ENCODE data around the gene HOXA3. TPM values are rescaled to one million over a fixed set of nuclear protein-coding genes. Genes with fewer than 3 reads are reported as not detected.

HOXA3 gene
- polyA plus RNA-seq, 1 of the 3 experiments (the other 2 are of a cell fraction), result 0.15 TPM

DNA sequence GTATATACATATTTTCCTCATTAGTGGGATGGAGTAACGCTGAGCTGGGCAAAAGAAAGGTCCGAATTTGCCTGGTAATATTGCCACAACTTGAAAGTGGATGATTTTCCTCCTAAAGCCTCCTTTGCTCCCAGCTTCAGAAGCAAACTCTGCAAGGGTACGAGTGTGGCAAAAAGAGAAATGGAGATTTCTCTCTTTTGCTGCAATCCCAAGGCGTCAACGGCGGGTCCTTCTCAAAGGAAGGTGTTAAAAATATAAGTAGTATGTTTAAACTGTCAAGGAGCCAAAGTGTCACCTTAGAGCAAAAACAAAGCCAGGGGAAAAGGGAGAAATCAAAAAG lies 37.5 kb downstream of the HOXA3 start:
- Histone ChIP-seq H3K4me1 (ENCODE audit: control insufficient read depth in 1 of 2, insufficient read depth in 2 of 2, low read depth in 1 of 2, low read length in 1 of 2) (no peaks in the 10 kb centered on the region; a peak in 1 of 4 replicates), H2AFZ (ENCODE audit: low read depth) (no peak overlapping the region), H4K20me1 (ENCODE audit: insufficient read depth) (no peaks in the 10 kb centered on the region), H3K36me3 (replicated peaks in 1 of 2; ENCODE audit: control insufficient read depth in 1 of 2, insufficient read depth in 2 of 2, low read length in 1 of 2) (no peaks in the 10 kb centered on the region), H3K79me2 (ENCODE audit: insufficient read depth) (no peaks in the 10 kb centered on the region), H3K4me3 (ENCODE audit: low read depth in 2 of 2, low read length in 1 of 2) (no peak overlapping the region), H3K4me2 (no peak overlapping the region), H3K9ac (no peak overlapping the region), H3K27me3 (ENCODE audit: insufficient read depth) (peaks cover 94% of the 10 kb centered on the region), H3K27ac (ENCODE audit: low read depth in 2 of 2, low read length in 1 of 2) (no peak overlapping the region), H3F3A (replicated peaks; ENCODE audit: insufficient read depth) (peaks cover 5% of the 10 kb centered on the region), H3K9me3 (no peaks in the 10 kb centered on the region), H3K9me2 (no peaks in the 10 kb centered on the region)
- ChIA-PET CTCF (interaction anchor here (0.7 to 1.6 kb wide), 6 partner anchors 12 to 433 kb away, joined by 3 to 4 read pairs (median 3); partner anchors contain the start of genes HOXA4 and HOXA5), POLR2A (no interaction called here)
- TF ChIP-seq ELF1 (IDR thresholded peaks at IDR 0.05) (no peak), EZH2phosphoT487 (IDR thresholded peaks at IDR 0.05; ENCODE audit: borderline replicate concordance, low read depth) (peak; percentile 24; the same call in 1 of the 2 replicates)
- 10% methylated on average over 6 of the region's 6 CpGs for WGBS (ENCODE audit: low lambda C conversion rate)
- no peak for DNase-seq

GRCh38 chr7:27113991-27114769 lies 38.2 kb downstream of the HOXA3 start:
- no peak overlapping the region for H3K4me3 ChIP-seq (ENCODE audit: low read depth in 2 of 2, low read length in 1 of 2)
- CTCF ChIA-PET, result interaction anchor here (0.7 to 1.4 kb wide), 4 partner anchors 14 to 29 kb away, joined by 3 to 4 read pairs (median 4); partner anchors contain the start of genes HOXA4 and HOXA5
- no peak overlapping the region for H3K4me2 ChIP-seq
- 7% methylated on average over 12 of the region's 26 CpGs for WGBS (ENCODE audit: low lambda C conversion rate)
- no peaks in the 10 kb centered on the region; a peak in 1 of 4 replicates for H3K4me1 ChIP-seq (ENCODE audit: control insufficient read depth in 1 of 2, insufficient read depth in 2 of 2, low read depth in 1 of 2, low read length in 1 of 2)
- no peak overlapping the region for H2AFZ ChIP-seq (ENCODE audit: low read depth)
- POLR2A ChIA-PET, result no interaction called here
- H3F3A ChIP-seq (replicated peaks; ENCODE audit: insufficient read depth), result peaks cover 5% of the 10 kb centered on the region
- H4K20me1 ChIP-seq (ENCODE audit: insufficient read depth), result no peaks in the 10 kb centered on the region
- H3K27ac ChIP-seq (ENCODE audit: low read depth in 2 of 2, low read length in 1 of 2), result no peak overlapping the region
- H3K9me2 ChIP-seq, result no peaks in the 10 kb centered on the region
- no peaks in the 10 kb centered on the region for H3K79me2 ChIP-seq (ENCODE audit: insufficient read depth)
- DNase-seq, result peak; percentile 52
- no peak overlapping the region for H3K9ac ChIP-seq
- no peaks in the 10 kb centered on the region for H3K36me3 ChIP-seq (replicated peaks in 1 of 2; ENCODE audit: control insufficient read depth in 1 of 2, insufficient read depth in 2 of 2, low read length in 1 of 2)
- no peaks in the 10 kb centered on the region for H3K9me3 ChIP-seq
- peaks cover 94% of the 10 kb centered on the region for H3K27me3 ChIP-seq (ENCODE audit: insufficient read depth)
- TF ChIP-seq FOSL2 (IDR thresholded peaks at IDR 0.05; ENCODE audit: borderline replicate concordance, low read depth), result no peak
- 0 out of 2 replicates have a peak, but pooled peaks have one; percentile 39 for TF ChIP-seq EZH2phosphoT487 (IDR thresholded peaks at IDR 0.05; ENCODE audit: borderline replicate concordance, low read depth)

GRCh38 chr7:27112955-27113949 lies 39.1 kb downstream of the HOXA3 start:
- H3K4me2 ChIP-seq, result no peak overlapping the region
- DNase-seq, result peak; percentile 56
- H3K9ac ChIP-seq, result no peak overlapping the region
- ChIA-PET POLR2A (no interaction called here), CTCF (interaction anchor here (1.1 kb wide), 1 partner anchor 35 kb away, joined by 3 read pairs; no protein-coding TSS in a partner anchor)
- H4K20me1 ChIP-seq (ENCODE audit: insufficient read depth), result no peaks in the 10 kb centered on the region
- H3F3A ChIP-seq (replicated peaks; ENCODE audit: insufficient read depth), result peaks cover 5% of the 10 kb centered on the region
- H3K27me3 ChIP-seq (ENCODE audit: insufficient read depth), result peaks cover 94% of the 10 kb centered on the region
- no peak overlapping the region for H3K4me3 ChIP-seq (ENCODE audit: low read depth in 2 of 2, low read length in 1 of 2)
- H3K27ac ChIP-seq (ENCODE audit: low read depth in 2 of 2, low read length in 1 of 2), result no peak overlapping the region
- H3K36me3 ChIP-seq (replicated peaks in 1 of 2; ENCODE audit: control insufficient read depth in 1 of 2, insufficient read depth in 2 of 2, low read length in 1 of 2), result no peaks in the 10 kb centered on the region
- TF ChIP-seq EZH2phosphoT487 (IDR thresholded peaks at IDR 0.05; ENCODE audit: borderline replicate concordance, low read depth), result peak; percentile 89; the same call in 1 of the 2 replicates
- TF ChIP-seq RFX5 (IDR thresholded peaks at IDR 0.05; ENCODE audit: low read length), result no peak
- H3K79me2 ChIP-seq (ENCODE audit: insufficient read depth), result no peaks in the 10 kb centered on the region
- H3K9me3 ChIP-seq, result no peaks in the 10 kb centered on the region
- no peak overlapping the region for H2AFZ ChIP-seq (ENCODE audit: low read depth)
- no peaks in the 10 kb centered on the region; a peak in 1 of 4 replicates for H3K4me1 ChIP-seq (ENCODE audit: control insufficient read depth in 1 of 2, insufficient read depth in 2 of 2, low read depth in 1 of 2, low read length in 1 of 2)
- H3K9me2 ChIP-seq, result no peaks in the 10 kb centered on the region
- WGBS (ENCODE audit: low lambda C conversion rate), result 3% methylated on average over 21 of the region's 57 CpGs
